Left hindlimb (tissue), 1 donor: Measurements from ENCODE around the gene SQSTM1.

Experiments used
- DNase-seq: peaks from one replicate; pipeline ENCODE4 v3.0.0-alpha.2; 2018

The SQSTM1 gene

DNA sequence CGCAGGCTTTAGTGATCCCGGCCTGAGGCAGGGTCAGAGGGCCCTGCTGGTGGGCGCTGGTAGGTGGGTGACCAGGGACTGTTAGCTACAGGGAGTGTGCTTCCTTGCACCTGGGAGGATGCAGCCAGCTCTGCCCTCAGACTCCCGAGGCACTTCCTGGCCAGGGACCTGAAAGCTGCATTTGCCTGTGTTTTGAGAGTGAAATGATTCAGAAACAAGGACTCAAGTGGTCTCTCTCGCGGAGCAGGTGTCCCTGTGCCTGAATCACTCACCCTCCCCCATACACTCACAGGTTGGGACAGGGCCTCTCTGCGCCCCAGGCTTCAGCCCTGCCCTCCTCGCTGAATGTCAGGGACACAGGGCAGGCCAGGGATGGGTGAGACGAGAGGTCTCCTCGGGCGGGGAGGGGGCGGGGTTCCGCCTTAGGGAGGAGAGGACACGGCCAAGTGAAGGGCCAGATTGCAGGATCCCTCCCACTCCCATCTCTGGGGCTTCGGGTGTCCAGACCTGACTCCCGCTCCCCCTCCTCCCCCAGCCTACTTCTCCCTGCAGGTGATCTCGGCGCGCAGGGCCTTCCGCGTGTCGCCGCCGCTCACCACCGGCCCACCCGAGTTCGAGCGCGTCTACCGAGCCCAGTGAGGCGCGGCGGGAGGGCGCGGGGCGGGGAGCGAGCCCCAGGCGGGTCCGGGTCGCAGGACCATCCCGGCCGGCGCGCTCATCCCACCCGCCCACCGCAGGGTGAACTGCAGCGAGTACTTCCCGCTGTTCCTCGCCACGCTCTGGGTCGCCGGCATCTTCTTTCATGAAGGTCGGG, 25.4 kb upstream of the SQSTM1 start:
- peak; percentile 45 for DNase-seq

DNA sequence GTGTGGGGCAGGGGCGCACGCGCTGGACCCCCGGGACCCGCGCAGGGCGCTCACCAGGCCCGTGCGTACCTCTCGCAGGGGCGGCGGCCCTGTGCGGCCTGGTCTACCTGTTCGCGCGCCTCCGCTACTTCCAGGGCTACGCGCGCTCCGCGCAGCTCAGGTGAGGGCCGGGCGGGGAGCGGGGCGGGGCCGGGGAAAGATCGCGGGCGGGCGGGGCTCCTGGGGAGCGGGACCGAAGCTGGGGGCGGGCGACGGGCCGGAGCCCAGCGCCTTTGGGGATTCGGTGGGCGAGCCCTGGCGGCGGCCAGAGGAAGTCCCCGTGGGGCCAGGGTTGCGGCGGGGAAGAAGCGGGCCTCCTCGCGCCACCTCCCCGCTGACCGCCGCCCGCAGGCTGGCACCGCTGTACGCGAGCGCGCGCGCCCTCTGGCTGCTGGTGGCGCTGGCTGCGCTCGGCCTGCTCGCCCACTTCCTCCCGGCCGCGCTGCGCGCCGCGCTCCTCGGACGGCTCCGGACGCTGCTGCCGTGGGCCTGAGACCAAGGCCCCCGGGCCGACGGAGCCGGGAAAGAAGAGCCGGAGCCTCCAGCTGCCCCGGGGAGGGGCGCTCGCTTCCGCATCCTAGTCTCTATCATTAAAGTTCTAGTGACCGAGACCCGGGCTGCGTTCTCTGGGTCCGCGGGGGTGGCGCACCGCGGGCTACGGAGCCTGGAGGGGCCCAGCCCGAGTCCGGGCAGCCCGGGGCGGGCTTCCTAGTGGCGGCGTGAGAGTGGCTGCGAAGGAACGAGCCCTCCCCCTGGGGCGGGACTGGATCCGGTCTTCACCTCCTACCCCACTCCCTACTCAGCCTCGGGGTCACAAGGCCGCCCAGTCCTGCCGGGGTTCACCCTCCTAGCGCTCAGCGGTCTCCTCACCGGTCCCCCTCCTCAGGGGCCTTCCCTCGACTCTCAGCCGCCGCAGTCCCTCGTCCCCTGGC, 24.6 kb upstream of the SQSTM1 start:
- peak; percentile 83 for DNase-seq

DNA sequence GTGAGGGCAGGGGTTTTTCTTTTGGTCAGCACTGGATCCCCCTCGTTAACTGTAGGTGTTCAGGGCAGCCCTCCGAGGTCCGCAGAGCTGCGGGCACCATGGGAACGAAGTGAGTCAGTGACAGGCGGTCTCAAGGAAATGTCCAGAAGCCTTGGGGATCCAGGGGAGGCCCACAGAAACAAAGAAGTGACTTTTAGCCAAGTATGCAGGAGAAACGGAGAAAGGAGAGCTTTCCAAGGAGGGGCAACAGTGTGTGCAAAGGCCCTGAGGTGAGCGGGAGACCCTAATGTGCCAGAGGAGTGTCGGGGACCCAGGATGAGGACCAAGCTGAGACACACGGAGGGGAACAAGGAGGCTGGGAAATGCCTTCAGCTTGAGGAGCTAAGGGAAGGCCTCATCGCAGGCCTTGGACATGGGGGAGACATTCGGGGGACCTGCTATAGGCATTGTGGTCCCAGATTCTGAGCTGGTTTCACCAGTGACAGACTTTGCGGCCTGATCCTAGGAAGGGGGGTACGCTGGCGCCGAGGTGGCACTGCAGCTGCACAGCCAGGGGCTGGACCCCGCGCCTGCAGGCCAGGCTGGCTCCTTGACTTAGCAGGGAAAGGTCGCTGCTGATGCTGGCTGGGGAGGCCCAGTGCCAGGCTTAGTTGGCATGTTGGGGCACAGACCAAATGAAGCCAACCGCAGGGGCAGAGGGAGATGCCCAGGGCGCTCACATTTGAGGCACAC, 23.7 kb upstream of the SQSTM1 start:
- no peak for DNase-seq

DNA sequence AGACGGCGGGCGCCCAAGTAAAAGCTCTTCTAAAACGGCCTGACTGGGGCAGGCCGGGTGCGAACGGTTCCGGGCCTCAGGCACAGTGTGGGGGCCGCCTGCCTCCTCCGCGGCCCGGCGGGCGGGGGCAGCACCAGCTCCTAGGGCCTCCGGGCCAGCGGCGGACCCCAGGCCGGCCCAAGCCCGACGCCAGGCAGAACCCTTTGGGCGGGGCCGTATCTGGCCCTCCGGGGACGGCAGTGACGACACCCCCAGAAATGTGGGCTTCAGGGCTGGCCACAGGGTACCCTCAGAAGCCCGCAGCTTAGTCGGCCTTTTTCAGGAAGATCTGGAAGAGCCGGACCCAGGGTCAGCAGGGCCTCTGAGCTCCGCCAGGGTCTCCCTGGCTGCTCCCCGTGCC, 23.0 kb upstream of the SQSTM1 start:
- no peak for DNase-seq

DNA sequence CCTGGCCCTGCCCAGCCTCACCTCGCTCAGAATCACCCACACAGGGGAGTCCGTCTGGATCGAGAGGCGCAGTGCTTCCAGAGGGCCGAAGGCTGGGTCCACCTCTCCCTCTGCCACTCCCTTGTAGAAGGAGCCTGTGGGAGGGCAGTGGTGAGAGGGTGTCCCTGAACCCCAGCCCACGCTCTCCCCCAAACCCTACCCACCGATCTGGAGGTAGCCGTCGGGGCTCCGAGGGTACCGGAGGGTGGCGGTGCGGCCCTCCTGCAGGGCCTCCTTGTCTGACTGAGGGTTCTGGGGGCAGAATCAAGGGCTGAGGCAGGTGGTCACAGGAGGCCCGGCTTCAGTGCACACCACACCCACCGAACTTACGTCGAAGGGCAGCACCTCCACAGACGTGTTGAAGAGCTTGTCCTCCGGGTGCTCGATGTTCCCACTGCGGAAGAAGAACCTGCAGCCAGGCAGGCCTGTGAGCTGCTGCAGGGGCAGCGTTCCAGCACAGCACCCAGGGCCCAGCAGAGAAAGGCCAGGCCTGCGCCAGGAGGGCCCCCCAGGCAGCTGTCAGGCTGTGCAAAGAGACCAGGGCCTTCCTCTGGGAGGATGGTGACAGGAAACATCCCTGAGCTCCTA, 22.4 kb upstream of the SQSTM1 start:
- DNase-seq = no peak

DNA sequence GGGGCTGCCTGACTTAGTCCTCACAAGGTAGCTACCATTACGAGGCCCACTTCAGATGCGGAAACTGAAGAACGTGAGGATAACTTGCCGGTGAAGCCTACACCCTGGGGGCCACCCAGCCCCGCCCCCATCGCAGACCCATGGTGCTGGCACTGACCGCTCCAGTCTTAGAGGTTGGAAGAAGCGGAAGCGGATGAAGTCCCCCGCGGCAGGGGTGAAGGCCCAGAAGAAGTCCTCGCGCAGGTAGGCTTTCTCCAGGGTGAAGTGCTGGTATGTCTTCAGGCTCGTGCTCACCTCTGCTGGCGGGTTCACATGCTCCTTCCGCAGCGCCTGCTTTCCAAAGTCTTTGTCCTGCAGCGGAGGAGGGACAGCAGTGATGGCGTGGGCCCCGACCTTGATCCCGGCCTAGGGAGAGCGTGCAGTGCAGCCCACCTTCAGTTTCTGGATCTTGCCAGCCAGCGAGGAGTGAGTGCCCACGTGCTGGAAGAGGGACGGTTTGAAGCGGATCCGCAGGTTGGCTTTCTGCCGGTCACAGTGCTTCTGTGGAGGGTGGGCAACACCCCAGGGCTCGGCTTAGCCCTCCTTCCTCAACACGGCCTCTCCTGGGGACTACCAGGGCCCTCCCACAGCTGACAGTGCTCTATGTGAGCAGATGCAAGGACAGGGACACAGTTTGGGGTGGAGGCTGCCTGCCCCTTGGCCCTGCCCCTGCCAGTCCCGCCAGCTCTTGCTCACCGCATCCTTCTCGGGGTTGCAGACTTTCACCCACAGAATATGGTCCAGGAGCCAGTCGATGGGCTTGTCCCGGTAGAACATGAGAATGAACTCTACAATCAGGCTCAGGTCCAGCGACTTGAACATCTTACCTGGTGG, 21.7 kb upstream of the SQSTM1 start:
- DNase-seq = no peak

DNA sequence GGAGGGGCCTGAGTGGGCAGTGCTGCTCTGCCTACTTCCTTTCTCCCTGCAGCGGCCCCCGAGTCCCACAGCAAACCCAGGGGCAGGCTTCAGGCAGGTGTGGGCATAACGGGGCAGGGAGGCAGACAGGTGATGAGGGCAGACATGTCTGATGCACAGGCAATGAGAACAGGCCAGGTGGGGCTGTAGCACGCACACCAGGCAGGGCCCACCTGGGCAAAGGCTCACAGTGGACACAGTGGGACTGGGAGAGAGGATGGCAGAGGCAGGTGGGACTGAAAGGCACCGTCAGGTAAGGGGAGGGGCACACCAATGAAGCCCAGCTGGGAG, 21.1 kb upstream of the SQSTM1 start:
- DNase-seq = no peak

DNA sequence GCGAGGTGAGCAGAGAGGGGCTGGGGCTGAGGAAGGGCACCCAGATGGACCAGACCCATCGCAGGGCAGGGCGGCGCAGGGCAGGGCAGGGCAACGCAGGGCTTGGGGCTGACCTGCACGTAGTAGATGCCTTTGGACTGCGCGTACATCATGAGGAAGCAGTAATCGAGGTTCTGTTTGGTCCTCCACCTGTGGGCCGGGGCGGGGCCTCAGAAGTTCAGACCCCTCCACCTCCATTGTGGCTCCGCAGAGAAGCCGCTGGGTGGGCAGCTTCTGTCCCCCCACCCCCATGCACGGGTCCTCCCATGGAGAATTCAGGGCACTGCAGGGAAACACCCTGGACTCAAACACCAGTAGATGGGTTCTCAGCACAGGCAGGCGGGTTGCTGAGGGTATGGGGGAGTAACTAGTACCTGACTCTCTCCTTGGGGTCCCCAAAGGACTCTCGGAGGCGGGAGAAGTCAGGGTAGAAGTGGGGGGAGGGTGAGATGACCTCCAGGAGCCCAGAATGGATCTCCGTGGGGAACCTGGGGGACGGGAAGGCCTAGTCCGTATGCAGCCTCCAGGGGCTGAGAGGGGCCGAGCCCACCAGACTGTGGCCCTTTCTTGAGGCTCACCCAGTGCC, 20.5 kb upstream of the SQSTM1 start:
- DNase-seq = no peak

DNA sequence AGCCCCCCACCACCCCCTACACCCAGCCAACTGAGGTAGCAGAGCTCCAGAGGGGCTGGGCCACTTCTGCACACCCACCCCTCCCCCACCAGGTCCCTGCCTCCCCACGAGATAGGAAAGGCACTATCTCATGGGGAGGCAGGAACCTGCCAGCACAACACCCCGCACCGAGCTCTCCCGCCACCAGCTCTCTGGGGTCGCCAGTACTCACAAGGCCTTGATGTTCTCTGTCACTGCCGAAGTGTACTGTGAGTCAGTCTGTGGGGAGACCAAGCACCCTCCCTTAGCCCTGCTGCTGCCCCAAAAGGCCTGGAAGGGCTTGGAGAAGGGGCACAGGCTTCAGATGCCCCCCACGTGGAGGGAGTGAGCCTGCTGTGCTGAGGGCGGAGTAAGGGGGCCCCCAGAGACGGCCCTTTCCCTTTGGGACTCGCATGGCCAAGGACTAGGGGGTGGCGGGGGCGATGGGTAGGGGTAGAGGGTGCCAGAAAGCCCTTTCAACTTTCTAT, 20.0 kb upstream of the SQSTM1 start:
- no peak for DNase-seq

DNA sequence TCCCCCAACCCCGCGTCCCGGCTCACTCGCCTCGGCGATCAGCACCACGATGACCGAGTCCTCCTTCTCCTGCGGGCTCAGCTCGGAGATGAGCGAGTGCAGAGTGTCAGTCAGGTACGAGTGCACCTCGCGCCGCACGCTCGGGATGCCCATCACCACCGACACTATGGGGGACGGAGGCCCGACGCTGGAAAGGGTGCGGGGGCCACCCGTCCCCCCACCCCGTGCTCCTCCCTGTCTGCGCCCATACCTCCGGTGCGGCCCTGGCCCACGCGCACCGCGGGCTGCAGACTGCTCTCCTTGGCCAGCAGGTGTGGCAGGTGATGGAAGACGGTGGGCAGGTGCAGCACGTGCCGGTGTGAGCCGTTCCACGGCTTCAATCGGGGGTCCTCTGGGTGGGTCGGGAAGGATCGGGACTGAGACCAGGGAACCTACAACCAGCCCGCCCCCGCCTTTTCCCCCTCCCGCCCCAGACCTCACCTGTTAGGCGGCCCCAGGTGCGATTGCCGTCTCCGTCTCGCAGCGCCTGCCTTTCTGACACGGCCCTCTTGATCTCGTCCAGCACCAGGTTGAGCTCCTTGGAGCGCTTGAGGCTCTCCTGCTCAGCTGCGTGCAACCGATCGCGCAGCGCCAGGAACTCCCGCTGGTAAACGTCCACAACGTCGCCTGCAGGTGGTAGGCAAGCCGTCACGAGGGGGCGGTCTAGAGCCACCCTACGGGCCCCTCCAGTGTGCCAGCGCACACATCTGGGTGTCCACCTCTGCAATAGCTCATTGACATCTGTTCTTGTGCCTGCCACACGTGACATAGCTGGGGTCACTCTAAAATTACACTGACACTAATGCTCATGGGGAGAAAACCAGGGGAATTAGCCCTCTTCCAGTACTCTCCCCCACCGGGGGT, 19.1 kb upstream of the SQSTM1 start:
- peak; percentile 68 for DNase-seq

DNA sequence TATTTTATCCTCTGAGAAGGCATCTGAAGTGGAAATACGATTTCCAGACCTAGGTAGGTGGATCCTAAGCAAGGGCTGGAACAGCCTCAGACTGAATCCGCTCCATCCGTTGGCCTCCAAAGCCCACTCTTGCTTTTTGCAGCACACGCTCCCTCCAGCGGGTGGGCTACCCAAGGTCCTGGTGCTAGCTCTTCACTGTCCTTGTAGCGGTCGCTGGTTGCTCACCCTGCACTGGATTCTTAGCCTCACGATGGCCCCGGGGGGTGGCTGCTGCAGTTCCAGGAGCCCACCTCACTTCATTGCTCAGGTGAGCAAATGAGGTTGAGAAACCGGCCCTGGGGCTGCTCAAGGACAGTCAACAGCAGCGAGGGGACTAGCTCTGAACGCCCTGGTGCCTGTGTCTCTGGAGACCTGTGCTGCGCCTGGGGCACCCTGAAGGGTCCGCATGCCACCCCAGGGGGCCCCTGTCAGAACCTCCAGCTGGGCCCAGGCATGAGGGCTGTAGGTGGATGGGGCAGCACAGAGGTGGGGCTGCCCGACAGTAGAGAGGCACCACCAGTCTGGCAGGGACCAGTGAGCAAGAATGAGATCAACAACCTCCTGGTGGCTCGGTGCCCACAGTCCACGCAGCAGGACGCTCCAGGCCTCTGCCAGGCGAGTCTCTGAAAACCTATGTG, 18.4 kb upstream of the SQSTM1 start:
- DNase-seq = no peak

DNA sequence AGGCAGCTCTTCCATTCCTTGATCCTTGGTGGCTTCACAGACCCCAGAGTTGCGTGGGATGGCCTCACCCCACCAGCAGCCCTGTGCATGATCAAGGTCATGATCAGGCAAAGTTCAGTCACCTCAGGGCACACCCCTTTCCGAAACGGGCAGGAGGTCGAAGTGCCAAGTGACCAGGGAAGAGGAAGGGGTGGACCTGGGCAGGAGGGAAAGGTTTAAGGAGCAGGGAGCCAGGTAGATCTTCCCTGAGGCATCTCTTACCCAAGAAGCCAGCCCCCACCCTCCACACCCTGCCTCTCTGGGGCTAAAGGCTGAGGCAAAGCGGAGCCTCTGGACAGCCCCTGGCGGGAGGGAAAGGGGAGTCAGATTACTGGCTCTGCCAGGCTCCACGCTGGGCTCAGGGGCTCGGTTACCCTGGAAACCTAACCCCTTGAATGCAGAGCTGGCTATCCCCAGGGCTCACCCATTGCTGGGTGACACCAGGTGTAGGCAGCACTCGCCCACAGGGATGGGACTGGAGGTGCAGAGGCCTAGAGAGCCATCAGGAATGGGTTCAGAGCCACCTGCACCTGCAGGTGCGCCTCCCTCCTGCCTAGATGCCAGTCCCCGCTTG, 17.6 kb upstream of the SQSTM1 start:
- no peak for DNase-seq

DNA sequence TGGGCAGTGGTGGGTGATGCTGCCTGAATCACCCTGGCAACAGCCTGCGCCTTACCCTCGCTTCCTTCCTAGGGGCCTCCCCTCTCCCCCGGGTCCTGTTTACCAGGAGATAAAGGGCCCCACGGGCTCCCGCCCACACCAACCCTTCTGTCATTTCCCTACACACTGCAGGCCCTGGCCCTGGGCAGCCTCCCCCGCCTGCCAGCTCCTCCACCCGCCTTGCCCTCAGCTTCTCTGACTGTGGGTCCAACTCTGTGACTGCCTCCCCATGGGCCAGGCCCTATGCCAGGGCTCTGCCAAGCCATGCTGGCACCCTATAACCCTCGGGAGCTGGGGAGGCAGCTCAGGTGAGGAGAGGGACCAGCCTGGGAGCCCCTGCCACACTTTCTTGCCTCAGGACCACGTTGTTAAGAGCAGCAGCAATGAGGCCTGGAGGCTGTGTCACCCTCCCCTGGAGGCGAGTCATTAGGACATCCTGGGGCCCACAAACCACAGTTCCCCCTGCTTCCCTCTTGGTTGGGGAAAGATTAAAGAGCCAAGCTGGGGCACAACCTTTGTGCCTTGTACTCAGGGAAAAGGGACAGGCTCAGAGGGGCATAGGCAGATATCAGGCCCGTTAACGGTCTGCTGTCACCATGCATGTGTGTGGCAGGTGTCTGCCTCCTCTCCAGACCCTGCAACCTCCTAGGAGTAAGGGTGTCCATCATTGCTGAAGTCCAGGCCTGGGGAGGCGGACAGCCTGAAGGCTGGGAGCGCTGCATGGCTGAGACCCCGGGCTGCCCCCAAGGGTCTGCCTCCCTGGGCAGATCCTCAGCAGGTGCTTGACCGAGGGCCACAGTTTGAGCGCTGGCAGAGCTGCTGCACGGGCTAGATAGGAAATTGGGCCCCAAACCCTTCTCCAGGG, 16.8 kb upstream of the SQSTM1 start:
- no peak for DNase-seq

DNA sequence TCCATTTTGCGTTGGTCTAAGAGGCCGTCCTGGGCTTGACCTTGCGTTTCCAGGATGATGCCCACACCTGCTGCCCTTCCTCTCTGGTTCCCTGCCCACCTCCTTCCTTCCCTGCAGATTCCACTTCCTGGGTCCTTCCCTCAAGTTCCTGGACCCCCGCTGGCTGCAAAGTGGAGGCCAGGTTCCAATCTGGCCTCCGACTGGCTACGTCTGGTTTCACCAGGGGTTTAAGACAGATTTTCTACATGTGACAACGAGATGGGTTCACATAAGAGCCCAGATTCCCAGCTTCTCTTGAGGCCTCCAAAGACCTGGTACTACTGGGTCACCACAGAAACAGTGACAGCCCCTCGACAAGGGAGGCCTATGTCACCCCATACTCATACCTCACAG, 16.2 kb upstream of the SQSTM1 start:
- DNase-seq = no peak

DNA sequence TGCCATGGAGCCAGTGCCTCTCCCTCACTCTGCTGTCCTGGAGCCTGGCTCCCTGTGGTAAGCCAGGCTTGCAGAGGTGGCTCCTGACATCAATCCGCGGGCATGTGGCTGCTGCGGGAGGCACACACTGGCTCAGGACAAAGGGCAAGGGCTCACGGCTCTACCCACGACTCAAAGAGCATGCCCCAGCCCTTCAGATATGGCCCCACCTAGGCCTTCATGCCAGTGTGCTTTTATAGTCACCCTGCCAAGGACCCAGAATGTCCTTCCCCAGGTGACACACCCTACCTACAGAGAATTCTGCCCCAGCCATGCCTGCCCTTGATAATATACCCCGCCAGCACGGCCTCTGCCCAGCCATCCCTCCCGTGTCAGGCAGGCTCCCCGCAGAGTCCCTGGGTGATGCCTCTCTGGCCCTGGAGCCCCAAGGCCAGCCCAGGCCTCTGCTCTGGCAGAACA, 15.6 kb upstream of the SQSTM1 start:
- no peak for DNase-seq

DNA sequence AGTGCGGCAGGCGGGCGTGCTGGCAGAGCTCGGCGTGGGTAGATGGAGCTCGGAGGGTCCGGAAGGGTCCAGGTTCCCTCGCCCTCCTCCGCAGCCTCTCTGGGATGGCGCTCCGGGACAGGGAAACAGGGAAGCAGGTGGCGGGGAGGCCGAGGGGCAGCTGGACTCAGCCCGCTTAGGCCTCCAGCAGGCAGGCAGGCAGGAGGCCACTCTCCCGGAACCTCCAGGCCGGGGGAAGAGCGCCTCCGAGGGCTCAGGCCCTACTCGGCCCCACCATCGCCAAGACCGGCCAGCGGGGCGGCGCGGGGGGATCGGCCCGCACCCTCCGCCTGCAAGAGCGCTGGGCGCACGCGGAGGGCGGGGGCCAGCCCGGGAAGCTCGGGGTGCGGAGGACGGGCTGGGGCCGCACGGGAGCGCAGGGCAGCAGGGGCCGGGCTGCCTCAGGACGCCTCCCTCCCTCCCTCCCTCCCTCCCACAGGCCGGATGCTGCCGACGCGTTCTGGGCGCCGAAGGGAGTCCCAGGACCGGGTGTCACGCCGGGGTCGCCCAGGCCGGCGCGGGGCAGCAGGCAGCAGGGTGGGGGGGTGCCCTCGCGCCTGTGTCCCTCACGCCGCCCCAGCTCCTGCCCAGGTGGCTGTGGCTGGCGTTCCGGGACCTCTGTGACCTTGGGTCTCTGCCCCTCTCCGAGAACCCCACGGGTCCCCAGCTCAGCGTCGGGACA, 15.0 kb upstream of the SQSTM1 start:
- peak; percentile 59 for DNase-seq
